Naive thymus-derived CD4-positive, alpha-beta T cell (primary cell): ENCODE results near the gene WDHD1. TPM values are rescaled to one million over a fixed set of nuclear protein-coding genes. Genes with fewer than 3 reads are reported as not detected.

Source experiments
- ATAC-seq: fragments of 150-1000 bp; cut with Tn5 transposase; 2 replicates; pipeline ENCODE4 v1.10.0; 2021; ENCODE audit warnings: mild to moderate bottlenecking, moderate library complexity
- CTCF ChIA-PET: fragments of 350-600 bp; sonication (Branson Sonifier 250); formaldehyde crosslinking; loops from one replicate; lab custom pipeline; 2021; ENCODE audit warnings: antibody characterized with exemption; lab: Charles Lee
- POLR2A ChIA-PET: fragments of 350-600 bp; sonication (Branson Sonifier 250); formaldehyde crosslinking; loops from one replicate; lab custom pipeline; 2021; ENCODE audit warnings: antibody characterized with exemption, inconsistent platforms; lab: Charles Lee
- DNase-seq, 9 donors: peaks; one replicate each; pipeline versions ENCODE4 v3.0.0 to v3.0.0-alpha.2; 2020 to 2022; ENCODE audit warnings: mixed read lengths in 1 of 9
- H3K27ac ChIP-seq: one replicate; pipeline ENCODE4 v1.7.0; 2013; ENCODE audit warnings: mild to moderate bottlenecking, low read depth, low read length, moderate library complexity
- H3K27me3 ChIP-seq, 2 donors: one replicate each; pipeline ENCODE4 v1.7.0; 2013; ENCODE audit warnings: low read length in 2 of 2, mild to moderate bottlenecking in 2 of 2, moderate library complexity in 2 of 2; ENCODE audit not compliant: control insufficient read depth in 2 of 2, insufficient read depth in 2 of 2
- H3K36me3 ChIP-seq, 3 experiments: 1 replicate in 2 of 3; 2 replicates in 1 of 3; pipeline ENCODE4 v1.7.0; 2013; ENCODE audit warnings: low read length in 3 of 3, mild to moderate bottlenecking in 3 of 3, moderate library complexity in 1 of 3; ENCODE audit not compliant: insufficient read depth in 3 of 3, control insufficient read depth in 2 of 3
- H3K4me1 ChIP-seq, 2 donors: one replicate each; pipeline ENCODE4 v1.7.0; 2013; ENCODE audit warnings: low read length in 2 of 2, mild to moderate bottlenecking in 2 of 2, moderate library complexity in 1 of 2; ENCODE audit not compliant: control insufficient read depth in 2 of 2, insufficient read depth in 2 of 2
- H3K4me3 ChIP-seq: 2 replicates; pipeline ENCODE4 v1.7.0; 2013; ENCODE audit warnings: mild to moderate bottlenecking, low read length
- H3K9me3 ChIP-seq, 3 experiments: 1 replicate in 2 of 3; 2 replicates in 1 of 3; pipeline ENCODE4 v1.7.0; 2013; ENCODE audit warnings: low read length in 3 of 3; ENCODE audit not compliant: control insufficient read depth in 2 of 3
- H3K27ac Mint-ChIP-seq, 9 donors: one replicate each; pipeline ENCODE4 v1.8.0; 2020 to 2022; ENCODE audit warnings: mixed read lengths in 9 of 9, mild to moderate bottlenecking in 8 of 9, moderate library complexity in 5 of 9, inconsistent platforms in 2 of 9
- H3K27me3 Mint-ChIP-seq, 5 donors: one replicate each; pipeline ENCODE4 v1.8.0; 2021 to 2022; ENCODE audit warnings: mixed read lengths in 5 of 5, mild to moderate bottlenecking in 1 of 5
- H3K36me3 Mint-ChIP-seq, 5 donors: one replicate each; pipeline ENCODE4 v1.8.0; 2020 to 2022; ENCODE audit warnings: mixed read lengths in 5 of 5, mild to moderate bottlenecking in 3 of 5, inconsistent platforms in 1 of 5
- H3K4me1 Mint-ChIP-seq, 7 donors: one replicate each; pipeline ENCODE4 v1.8.0; 2020 to 2022; ENCODE audit warnings: mixed read lengths in 7 of 7, mild to moderate bottlenecking in 3 of 7, inconsistent platforms in 1 of 7
- H3K4me3 Mint-ChIP-seq, 10 donors: one replicate each; pipeline ENCODE4 v1.8.0; 2020 to 2022; ENCODE audit warnings: mild to moderate bottlenecking in 10 of 10, mixed read lengths in 10 of 10, moderate library complexity in 6 of 10, inconsistent platforms in 2 of 10
- H3K9me3 Mint-ChIP-seq, 11 donors: one replicate each; pipeline ENCODE4 v1.8.0; 2020 to 2022; ENCODE audit warnings: mixed read lengths in 11 of 11, mild to moderate bottlenecking in 4 of 11, inconsistent platforms in 1 of 11, moderate library complexity in 1 of 11
- intact Hi-C, 2 donors: fragments of 100-400 bp; cut with micrococcal nuclease; formaldehyde crosslinking; loops; one replicate each; pipeline ENCODE4 v1.15.1; 2023
- polyA plus RNA-seq, 2 donors: library from polyadenylated mRNA; unstranded; fragments of 300-500 nt; fragmentation: Illumina TruSeq; gene quantifications; one replicate each; pipeline ENCODE4 v1.2.3, GENCODE V29; 2021
- total RNA-seq, 6 experiments: library from RNA in 5 of 6; stranded (reverse) in 5 of 6; gene quantifications; 1 replicate in 5 of 6; 2 replicates in 1 of 6; pipeline ENCODE4 v1.2.3 and lab custom pipeline; 2021 to 2026

WDHD1 gene
- total and polyA plus RNA-seq, 7 experiments from 2014 or later: 1.6 to 26.6 (median 3.3) TPM

DNA sequence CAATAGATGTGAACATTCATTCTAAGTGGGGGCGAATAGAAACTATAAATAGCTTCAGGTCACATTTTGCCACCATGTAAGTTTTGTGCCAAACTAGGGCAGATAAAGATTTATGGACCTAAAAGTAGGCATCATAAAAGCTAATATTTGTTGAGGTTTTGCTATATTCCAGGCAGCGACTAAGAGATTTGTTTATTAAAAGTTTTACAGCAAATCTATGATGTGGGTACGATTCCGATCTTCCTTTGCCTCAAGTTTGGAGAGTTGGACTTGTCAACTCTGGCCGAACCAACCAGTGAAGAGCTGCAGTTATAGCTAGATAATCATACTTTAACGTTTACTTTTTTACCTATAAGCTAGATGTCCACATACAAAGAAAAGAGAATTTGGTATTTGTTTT lies 26.1 kb upstream of the WDHD1 start:
- peaks cover 28 to 32% of the 10 kb centered on the region in 2 donors for H3K4me1 ChIP-seq
- H3K27ac ChIP-seq: peak overlapping the region; percentile 100
- intact Hi-C loops: loop anchor here (5.0 to 10.0 kb wide), 8 partner anchors 148 to 1898 kb away; partner anchors contain the start of genes ATG14 (in 1 of the 2), CDKN3 (in 1 of the 2), CGRRF1 (in 1 of the 2) and DDHD1 (in 1 of the 2)
- H3K4me3 ChIP-seq: peak overlapping the region; percentile 93
- DNase-seq (no peak), ATAC-seq (no peak)
- Mint-ChIP-seq H3K4me3 (peak overlapping the region; percentile 88 to 94 (median 92)), H3K27me3 (no peaks in the 10 kb centered on the region), H3K9me3 (peaks cover 0 to 4% (median 0%) of the 10 kb centered on the region in 11 donors), H3K27ac (peak overlapping the region; percentile 85 to 97 (median 95)), H3K36me3 (peaks cover 0 to 15% (median 11%) of the 10 kb centered on the region in 5 donors), H3K4me1 (peaks cover 18 to 61% (median 41%) of the 10 kb centered on the region in 7 donors)
- H3K27me3 ChIP-seq: no peaks in the 10 kb centered on the region
- H3K9me3 ChIP-seq: no peaks in the 10 kb centered on the region
- ChIA-PET POLR2A (interaction anchor here (0.7 to 1.1 kb wide), 2 partner anchors 159 to 301 kb away, joined by 3 to 4 read pairs; no protein-coding TSS in a partner anchor), CTCF (interaction anchor here (0.7 to 1.0 kb wide), 2 partner anchors 13 to 30 kb away, joined by 3 read pairs; no protein-coding TSS in a partner anchor)
- peaks cover 0 to 5% (median 4%) of the 10 kb centered on the region in 3 experiments for H3K36me3 ChIP-seq

DNA sequence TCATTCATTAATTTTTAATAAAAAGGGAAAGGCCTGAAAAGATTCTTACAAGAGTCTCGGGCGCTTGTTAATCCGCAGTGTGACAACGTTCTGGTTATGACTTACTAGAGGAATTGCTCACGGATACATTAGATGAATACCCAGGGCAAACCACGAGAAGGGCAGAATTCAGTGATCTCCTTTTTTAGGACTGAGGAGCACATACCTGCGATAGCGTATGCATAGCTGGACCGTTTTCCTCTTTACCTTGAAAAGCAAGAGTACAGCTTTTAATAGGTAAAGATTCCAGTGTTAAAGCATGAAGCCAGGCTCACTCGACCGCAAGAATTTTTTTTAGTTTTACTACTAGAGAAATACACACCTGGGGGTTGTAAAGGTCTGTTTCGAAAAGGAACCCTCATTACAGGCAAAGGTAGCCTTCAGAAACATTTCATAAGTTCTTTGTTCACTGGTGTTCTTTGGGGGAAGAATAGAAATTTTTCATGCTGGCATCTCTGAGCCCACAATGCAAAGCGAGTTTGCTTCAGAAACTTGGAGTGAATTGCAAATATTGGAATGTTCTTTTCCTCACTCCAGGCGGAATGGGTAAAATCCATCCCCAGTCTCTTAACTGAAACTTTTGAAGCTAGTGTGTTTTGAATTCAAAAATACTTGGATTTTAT lies 25.5 kb upstream of the WDHD1 start:
- Histone ChIP-seq H3K27ac (peak overlapping the region; percentile 100), H3K27me3 (no peaks in the 10 kb centered on the region), H3K4me3 (peak overlapping the region; percentile 93), H3K36me3 (peaks cover 0 to 5% (median 4%) of the 10 kb centered on the region in 3 experiments), H3K9me3 (no peaks in the 10 kb centered on the region), H3K4me1 (peaks cover 28 to 32% of the 10 kb centered on the region in 2 donors)
- peak overlapping the region; percentile 85 to 97 (median 95) for H3K27ac Mint-ChIP-seq
- POLR2A ChIA-PET: interaction anchor here (0.5 to 2.5 kb wide), 5 partner anchors 20 to 1098 kb away, joined by 3 to 37 read pairs (median 4); partner anchors contain the start of genes SOCS4 and WDHD1
- H3K36me3 Mint-ChIP-seq: peaks cover 0 to 13% (median 11%) of the 10 kb centered on the region in 5 donors
- H3K4me3 Mint-ChIP-seq: peak overlapping the region; percentile 88 to 94 (median 92)
- no peaks in the 10 kb centered on the region for H3K27me3 Mint-ChIP-seq
- DNase-seq (no peak), ATAC-seq (no peak)
- peaks cover 0 to 4% (median 0%) of the 10 kb centered on the region in 11 donors for H3K9me3 Mint-ChIP-seq
- intact Hi-C loops: loop anchor here (1.0 to 10.0 kb wide), 11 partner anchors 25 to 1898 kb away; partner anchors contain the start of genes ATG14 (in 1 of the 2), CDKN3 (in 1 of the 2), CGRRF1 (in 1 of the 2) and DDHD1 (in 1 of the 2)
- peaks cover 17 to 59% (median 40%) of the 10 kb centered on the region in 7 donors for H3K4me1 Mint-ChIP-seq
- CTCF ChIA-PET: interaction anchor here (0.7 to 1.6 kb wide), 3 partner anchors 14 to 31 kb away, joined by 3 to 13 read pairs (median 3); partner anchors contain the start of genes SOCS4 and WDHD1

DNA sequence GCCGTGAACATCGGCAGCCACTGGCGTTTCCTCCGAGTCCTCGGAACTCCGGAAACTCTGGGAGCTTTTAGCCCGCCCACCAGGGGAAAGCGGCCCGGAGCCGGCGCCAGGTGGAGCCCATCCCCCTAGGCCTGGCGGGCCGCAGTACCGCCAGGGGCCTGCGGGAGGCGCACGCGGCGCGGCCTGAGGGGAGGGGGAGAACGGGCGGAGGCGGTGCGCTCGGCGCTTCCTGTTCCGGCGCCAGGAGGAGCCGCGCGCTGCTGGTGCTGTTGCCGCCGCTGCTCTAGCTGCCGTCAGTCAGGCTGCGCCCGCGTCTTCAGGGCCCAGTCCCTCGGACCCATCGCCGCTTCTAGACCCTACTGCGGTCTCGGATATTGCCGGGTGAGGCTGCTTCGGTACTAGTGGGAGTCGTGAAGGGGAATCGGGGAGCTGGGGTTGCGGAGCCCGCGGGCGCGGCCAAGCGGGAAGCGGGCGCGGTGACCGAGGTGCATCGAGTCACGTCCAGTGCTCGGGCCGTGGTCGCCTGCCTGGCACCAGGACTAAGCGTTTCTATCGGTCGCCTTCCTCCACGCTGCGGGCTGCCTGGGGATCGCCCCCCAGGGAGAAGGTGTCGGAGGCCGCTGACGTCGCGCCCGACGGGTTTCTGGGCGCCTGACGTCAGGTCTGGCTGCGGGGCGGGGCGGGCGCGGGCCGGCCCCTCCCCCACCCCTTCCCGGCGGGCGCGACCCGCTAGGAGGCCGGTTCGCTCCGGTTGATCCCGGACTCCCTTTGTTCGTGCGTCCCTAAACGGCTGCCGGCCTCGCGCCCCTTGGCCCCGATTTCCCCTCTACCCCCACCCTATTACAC lies 24.7 kb upstream of the WDHD1 start, which contains the start of gene MAPK1IP1L:
TSS of gene MAPK1IP1L (plus strand) at position 225 of the 846 bp plus-strand sequence. CDS start 10,037 bp downstream, outside the sequence.
- peak; percentile 97 for ATAC-seq
- Mint-ChIP-seq H3K36me3 (peaks cover 0 to 13% (median 11%) of the 10 kb centered on the region in 5 donors), H3K27ac (peak within 1 kb of the TSS; percentile 87 to 97 (median 96)), H3K4me1 (peaks cover 17 to 54% (median 39%) of the 10 kb centered on the region in 7 donors), H3K9me3 (peaks cover 0 to 4% (median 0%) of the 10 kb centered on the region in 11 donors), H3K27me3 (no peaks in the 10 kb centered on the region), H3K4me3 (peak within 1 kb of the TSS; percentile 88 to 94 (median 92))
- intact Hi-C loops: loop anchor here (1.0 to 10.0 kb wide), 21 partner anchors 12 to 1897 kb away; partner anchors contain the start of genes DLGAP5 (in 2 of the 2), GCH1 (in 2 of the 2), SOCS4 (in 2 of the 2) and WDHD1 (in 2 of the 2)
- peak; percentile 86 to 99 (median 92) for DNase-seq
- peak within 1 kb of the TSS; percentile 93 for H3K4me3 ChIP-seq
- peaks cover 26 to 32% of the 10 kb centered on the region in 2 donors for H3K4me1 ChIP-seq
- ChIA-PET POLR2A (interaction anchor here (0.6 to 2.5 kb wide), 14 partner anchors 10 to 562 kb away, joined by 3 to 37 read pairs (median 3); partner anchors contain the start of genes SOCS4 and WDHD1), CTCF (interaction anchor here (0.6 to 1.8 kb wide), 11 partner anchors 8 to 301 kb away, joined by 3 to 13 read pairs (median 4); partner anchors contain the start of genes SOCS4 and WDHD1)
- H3K27ac ChIP-seq: peak within 1 kb of the TSS; percentile 100
- H3K36me3 ChIP-seq: peaks cover 0 to 5% (median 4%) of the 10 kb centered on the region in 3 experiments
- H3K9me3 ChIP-seq: no peaks in the 10 kb centered on the region
- no peaks in the 10 kb centered on the region for H3K27me3 ChIP-seq

DNA sequence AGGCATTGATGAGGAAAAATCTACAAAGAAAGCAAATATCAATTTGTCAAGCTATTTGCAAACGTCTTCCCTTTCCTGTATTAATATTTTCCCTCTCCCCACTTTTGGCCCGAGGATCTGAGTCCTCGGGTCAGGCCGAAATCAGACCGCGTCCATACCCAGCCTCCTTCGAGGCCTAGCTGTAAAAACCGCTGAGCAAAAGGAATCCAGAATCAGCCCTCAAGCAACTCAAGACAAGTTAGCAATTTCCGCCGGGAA lies 24.2 kb upstream of the WDHD1 start:
- no peaks in the 10 kb centered on the region for H3K27me3 Mint-ChIP-seq
- Histone ChIP-seq H3K27me3 (no peaks in the 10 kb centered on the region), H3K9me3 (no peaks in the 10 kb centered on the region), H3K27ac (peak overlapping the region; percentile 100), H3K4me3 (peak overlapping the region; percentile 93), H3K4me1 (peaks cover 21 to 30% of the 10 kb centered on the region in 2 donors), H3K36me3 (peaks cover 0 to 5% (median 4%) of the 10 kb centered on the region in 3 experiments)
- CTCF ChIA-PET: interaction anchor here (0.6 to 1.8 kb wide), 12 partner anchors 8 to 302 kb away, joined by 3 to 13 read pairs (median 4); partner anchors contain the start of genes SOCS4 and WDHD1
- peaks cover 17 to 48% (median 39%) of the 10 kb centered on the region in 7 donors for H3K4me1 Mint-ChIP-seq
- intact Hi-C loops: loop anchor here (1.0 to 10.0 kb wide), 21 partner anchors 12 to 1896 kb away; partner anchors contain the start of genes GCH1 (in 2 of the 2), ATG14 (in 1 of the 2), CDKN3 (in 1 of the 2) and CGRRF1 (in 1 of the 2)
- ATAC-seq (peak; percentile 1), DNase-seq (no peak)
- POLR2A ChIA-PET: interaction anchor here (0.6 to 2.5 kb wide), 14 partner anchors 10 to 562 kb away, joined by 3 to 37 read pairs (median 3); partner anchors contain the start of genes SOCS4 and WDHD1
- H3K27ac Mint-ChIP-seq: peak overlapping the region; percentile 87 to 97 (median 96)
- H3K36me3 Mint-ChIP-seq: peaks cover 0 to 13% (median 11%) of the 10 kb centered on the region in 5 donors
- peak overlapping the region; percentile 88 to 94 (median 92) for H3K4me3 Mint-ChIP-seq
- H3K9me3 Mint-ChIP-seq: peaks cover 0 to 4% (median 0%) of the 10 kb centered on the region in 11 donors

DNA sequence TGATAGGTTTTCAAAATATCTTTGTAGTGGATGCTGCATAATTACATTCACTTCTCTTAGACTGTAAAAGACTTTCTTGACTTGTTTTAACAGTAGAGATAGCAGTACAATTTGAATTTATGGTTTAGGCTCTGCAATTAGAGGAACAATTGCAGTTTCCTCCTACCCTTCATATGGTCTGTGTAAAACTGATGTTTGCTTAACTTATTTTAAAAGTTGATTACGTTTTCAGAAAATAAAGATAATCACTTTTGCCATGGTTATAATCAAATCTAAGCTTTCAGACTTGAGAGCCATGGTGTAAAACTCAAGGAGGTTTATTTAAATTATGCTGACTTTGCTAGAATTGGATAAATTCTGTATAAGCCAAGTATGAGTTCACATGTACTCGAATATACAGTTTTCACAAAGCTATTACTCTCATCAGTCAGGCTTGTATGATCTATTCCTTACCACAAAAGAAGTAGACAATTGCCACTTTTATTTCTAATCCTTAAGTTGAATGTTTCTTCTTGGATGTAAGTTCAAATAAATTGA lies 22.1 kb upstream of the WDHD1 start:
- peaks cover 0 to 6% (median 0%) of the 10 kb centered on the region in 3 experiments for H3K36me3 ChIP-seq
- ChIA-PET CTCF (interaction anchor here (0.5 to 0.6 kb wide), 2 partner anchors 14 to 140 kb away, joined by 3 to 5 read pairs; no protein-coding TSS in a partner anchor), POLR2A (no interaction called here)
- H3K27me3 ChIP-seq: no peaks in the 10 kb centered on the region
- no peak overlapping the region for H3K4me3 ChIP-seq
- Mint-ChIP-seq H3K9me3 (no peaks in the 10 kb centered on the region), H3K27me3 (no peaks in the 10 kb centered on the region), H3K36me3 (peaks cover 0 to 10% (median 7%) of the 10 kb centered on the region in 5 donors), H3K4me3 (no peak overlapping the region), H3K27ac (no peak overlapping the region), H3K4me1 (peaks cover 12 to 27% (median 25%) of the 10 kb centered on the region in 7 donors)
- intact Hi-C loops: no loop called here
- no peak overlapping the region for H3K27ac ChIP-seq
- no peaks in the 10 kb centered on the region for H3K9me3 ChIP-seq
- no peak for ATAC-seq
- peaks cover 15 to 21% of the 10 kb centered on the region in 2 donors for H3K4me1 ChIP-seq
- DNase-seq: no peak
